ENCODE data around the gene CTIF. TPM values are rescaled to one million over a fixed set of nuclear protein-coding genes. Genes with fewer than 3 reads are reported as not detected.

Gene CTIF
- total RNA-seq, 1 experiment from 2014 or later: 95.8 TPM

- BruUV-seq (replicated peaks): no TSS peak
- Mint-ChIP-seq H3K4me3 (ENCODE audit: unreplicated experiment) (no peak overlapping the region), H3K27ac (ENCODE audit: low read depth, unreplicated experiment) (no peak overlapping the region), H3K27me3 (ENCODE audit: insufficient read depth, unreplicated experiment) (no peaks in the 10 kb centered on the region), H3K9me3 (ENCODE audit: unreplicated experiment) (no peaks in the 10 kb centered on the region), H3K4me1 (ENCODE audit: insufficient read depth, unreplicated experiment) (no peaks in the 10 kb centered on the region), H3K36me3 (ENCODE audit: insufficient read depth, unreplicated experiment) (no peaks in the 10 kb centered on the region)
- ChIA-PET CTCF (interaction anchor here (0.6 kb wide), 1 partner anchor 66 kb away, joined by 3 read pairs; no protein-coding TSS in a partner anchor), POLR2A (no interaction called here)
- intact Hi-C loops (cut with micrococcal nuclease): no loop called here
- no peak for DNase-seq (ENCODE audit: unreplicated experiment)
- no peak for TF ChIP-seq CTCF (IDR thresholded peaks at IDR 0.05; ENCODE audit: unreplicated experiment)
Observed at GRCh38 chr18:48889981-48890762, 351.3 kb downstream of the CTIF start.

GRCh38 chr18:48891721-48892120 is 352.9 kb downstream of the CTIF start:
- POLR2A ChIA-PET: no interaction called here
- no peaks in the 10 kb centered on the region for H3K36me3 Mint-ChIP-seq (ENCODE audit: insufficient read depth, unreplicated experiment)
- no peak overlapping the region for H3K4me3 Mint-ChIP-seq (ENCODE audit: unreplicated experiment)
- DNase-seq (ENCODE audit: unreplicated experiment): no peak
- no TSS peak for BruUV-seq (replicated peaks)
- H3K9me3 Mint-ChIP-seq (ENCODE audit: unreplicated experiment): no peaks in the 10 kb centered on the region
- no peak for TF ChIP-seq CTCF (IDR thresholded peaks at IDR 0.05; ENCODE audit: unreplicated experiment)
- intact Hi-C loops (cut with micrococcal nuclease): no loop called here
- CTCF ChIA-PET: no interaction called here
- no peaks in the 10 kb centered on the region for H3K27me3 Mint-ChIP-seq (ENCODE audit: insufficient read depth, unreplicated experiment)
- peaks cover 3% of the 10 kb centered on the region for H3K4me1 Mint-ChIP-seq (ENCODE audit: insufficient read depth, unreplicated experiment)
- no peak overlapping the region for H3K27ac Mint-ChIP-seq (ENCODE audit: low read depth, unreplicated experiment)

GRCh38 chr18:48892146-48892855 is 353.5 kb downstream of the CTIF start:
- CTCF ChIA-PET: no interaction called here
- no TSS peak for BruUV-seq (replicated peaks)
- Mint-ChIP-seq H3K4me1 (ENCODE audit: insufficient read depth, unreplicated experiment) (peaks cover 7% of the 10 kb centered on the region), H3K27ac (ENCODE audit: low read depth, unreplicated experiment) (no peak overlapping the region), H3K27me3 (ENCODE audit: insufficient read depth, unreplicated experiment) (no peaks in the 10 kb centered on the region), H3K36me3 (ENCODE audit: insufficient read depth, unreplicated experiment) (no peaks in the 10 kb centered on the region), H3K4me3 (ENCODE audit: unreplicated experiment) (no peak overlapping the region), H3K9me3 (ENCODE audit: unreplicated experiment) (no peaks in the 10 kb centered on the region)
- DNase-seq (ENCODE audit: unreplicated experiment): no peak
- no peak for TF ChIP-seq CTCF (IDR thresholded peaks at IDR 0.05; ENCODE audit: unreplicated experiment)
- intact Hi-C loops (cut with micrococcal nuclease): no loop called here
- POLR2A ChIA-PET: no interaction called here

- Mint-ChIP-seq H3K4me3 (ENCODE audit: unreplicated experiment) (no peak overlapping the region), H3K27ac (ENCODE audit: low read depth, unreplicated experiment) (no peak overlapping the region), H3K4me1 (ENCODE audit: insufficient read depth, unreplicated experiment) (peaks cover 7% of the 10 kb centered on the region), H3K27me3 (ENCODE audit: insufficient read depth, unreplicated experiment) (no peaks in the 10 kb centered on the region), H3K9me3 (ENCODE audit: unreplicated experiment) (no peaks in the 10 kb centered on the region), H3K36me3 (ENCODE audit: insufficient read depth, unreplicated experiment) (no peaks in the 10 kb centered on the region)
- DNase-seq (ENCODE audit: unreplicated experiment): no peak
- intact Hi-C loops (cut with micrococcal nuclease): no loop called here
- ChIA-PET CTCF (no interaction called here), POLR2A (no interaction called here)
- no peak for TF ChIP-seq CTCF (IDR thresholded peaks at IDR 0.05; ENCODE audit: unreplicated experiment)
- BruUV-seq (replicated peaks): no TSS peak
Observed at GRCh38 chr18:48893061-48893607, 354.3 kb downstream of the CTIF start.

All from MCF 10A (cell line).